HepG2 (cell line): Measurements from ENCODE around the gene MND1. TPM values are rescaled to one million over a fixed set of nuclear protein-coding genes. Genes with fewer than 3 reads are reported as not detected.

ENCODE experiments used
- ZNF33A ChIP-seq: sonication (generic); formaldehyde crosslinking; IDR thresholded peaks from 2 replicates; pipeline ENCODE4 v1.5.1; 2020; ENCODE audit warnings: missing genetic modification reagents, mild to moderate bottlenecking, moderate library complexity, borderline replicate concordance
- ZNF670 ChIP-seq: sonication (generic); formaldehyde crosslinking; IDR thresholded peaks from 2 replicates; pipeline ENCODE4 v1.8.0; 2022; ENCODE audit warnings: mild to moderate bottlenecking, missing genetic modification reagents, borderline replicate concordance
- polyA plus RNA-seq, 8 experiments: library from polyadenylated mRNA; depleted of rRNA in 3 of 8; stranded (reverse) in 7 of 8; unstranded in 1 of 8; fragments of >200 nt; fragmentation: Illumina TruSeq in 4 of 8; extraction: Trizol in 4 of 8; gene quantifications; 2 replicates each; pipeline versions ENCODE4 v1.2.1 to v1.2.3, GENCODE V29; 2011 to 2016; ENCODE audit warnings: low read depth in 4 of 8, missing spikeins in 1 of 8, mixed read lengths in 1 of 8; ENCODE audit not compliant: insufficient read depth in 1 of 8
- total RNA-seq, 5 experiments: library from RNA; depleted of rRNA; stranded (reverse); fragments of >200 nt; fragmentation: Illumina TruSeq; extraction: Trizol; gene quantifications; 2 replicates each; pipeline ENCODE4 v1.2.3, GENCODE V29; 2016; ENCODE audit warnings: low read depth in 1 of 5
- TF ChIP-seq, protein P1 (sequence below): sonication (generic); formaldehyde crosslinking; IDR thresholded peaks from 2 replicates; pipeline ENCODE4 v1.5.1; 2020; ENCODE audit warnings: missing genetic modification reagents, mild to moderate bottlenecking, borderline replicate concordance
- TF ChIP-seq, protein P2 (sequence below): sonication (generic); formaldehyde crosslinking; IDR thresholded peaks from 2 replicates; pipeline ENCODE4; 2020; ENCODE audit warnings: missing genetic modification reagents, mild to moderate bottlenecking, borderline replicate concordance

MND1 gene
- total and polyA plus RNA-seq, 2 of the 13 experiments (the other 11 are each of a cell fraction or from before 2014, with no cell fraction given): 4.8 to 30.7 TPM

DNA sequence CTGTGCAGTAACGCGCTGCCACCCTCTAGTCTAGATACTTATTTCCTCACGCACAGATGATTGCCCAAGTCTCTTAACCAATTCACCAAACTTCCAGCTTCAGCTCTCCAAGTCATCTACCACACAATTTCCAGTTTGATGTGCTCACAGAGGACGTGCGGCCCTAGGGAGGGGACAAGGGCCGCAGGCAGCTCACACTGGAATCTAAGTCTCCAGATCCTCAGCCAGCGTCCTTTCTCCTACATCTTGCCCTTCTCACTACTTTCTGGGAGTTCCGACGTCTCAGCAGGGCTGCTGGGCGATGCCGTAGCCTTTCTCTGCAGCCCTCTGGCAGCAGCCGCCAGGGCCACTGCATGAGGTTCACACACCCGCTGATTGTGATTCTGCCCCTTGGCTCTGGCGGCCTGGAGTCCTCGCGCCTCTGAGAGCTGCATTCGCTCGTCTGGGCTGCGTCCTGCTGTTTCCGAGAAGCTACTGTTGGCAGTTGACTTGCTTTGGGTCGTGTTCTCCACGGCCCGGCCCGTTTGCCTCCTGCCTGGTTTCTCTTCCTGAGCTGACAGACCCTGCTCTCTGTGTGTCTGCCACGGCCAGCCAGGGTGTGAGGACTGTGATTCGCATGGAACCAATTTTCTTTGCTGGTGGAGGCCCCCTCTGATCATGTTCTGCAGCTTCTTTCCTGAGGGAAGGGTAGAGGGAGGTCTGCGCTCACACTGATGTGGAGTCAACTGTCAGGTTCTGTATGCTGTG is 107.6 kb downstream of the MND1 start (continued):
- TF ChIP-seq, protein P1, sequence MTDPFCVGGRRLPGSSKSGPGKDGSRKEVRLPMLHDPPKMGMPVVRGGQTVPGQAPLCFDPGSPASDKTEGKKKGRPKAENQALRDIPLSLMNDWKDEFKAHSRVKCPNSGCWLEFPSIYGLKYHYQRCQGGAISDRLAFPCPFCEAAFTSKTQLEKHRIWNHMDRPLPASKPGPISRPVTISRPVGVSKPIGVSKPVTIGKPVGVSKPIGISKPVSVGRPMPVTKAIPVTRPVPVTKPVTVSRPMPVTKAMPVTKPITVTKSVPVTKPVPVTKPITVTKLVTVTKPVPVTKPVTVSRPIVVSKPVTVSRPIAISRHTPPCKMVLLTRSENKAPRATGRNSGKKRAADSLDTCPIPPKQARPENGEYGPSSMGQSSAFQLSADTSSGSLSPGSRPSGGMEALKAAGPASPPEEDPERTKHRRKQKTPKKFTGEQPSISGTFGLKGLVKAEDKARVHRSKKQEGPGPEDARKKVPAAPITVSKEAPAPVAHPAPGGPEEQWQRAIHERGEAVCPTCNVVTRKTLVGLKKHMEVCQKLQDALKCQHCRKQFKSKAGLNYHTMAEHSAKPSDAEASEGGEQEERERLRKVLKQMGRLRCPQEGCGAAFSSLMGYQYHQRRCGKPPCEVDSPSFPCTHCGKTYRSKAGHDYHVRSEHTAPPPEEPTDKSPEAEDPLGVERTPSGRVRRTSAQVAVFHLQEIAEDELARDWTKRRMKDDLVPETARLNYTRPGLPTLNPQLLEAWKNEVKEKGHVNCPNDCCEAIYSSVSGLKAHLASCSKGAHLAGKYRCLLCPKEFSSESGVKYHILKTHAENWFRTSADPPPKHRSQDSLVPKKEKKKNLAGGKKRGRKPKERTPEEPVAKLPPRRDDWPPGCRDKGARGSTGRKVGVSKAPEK (CRISPR knock-in tag): peak; percentile 40; the same call in 1 of the 2 replicates
- TF ChIP-seq, protein P2, sequence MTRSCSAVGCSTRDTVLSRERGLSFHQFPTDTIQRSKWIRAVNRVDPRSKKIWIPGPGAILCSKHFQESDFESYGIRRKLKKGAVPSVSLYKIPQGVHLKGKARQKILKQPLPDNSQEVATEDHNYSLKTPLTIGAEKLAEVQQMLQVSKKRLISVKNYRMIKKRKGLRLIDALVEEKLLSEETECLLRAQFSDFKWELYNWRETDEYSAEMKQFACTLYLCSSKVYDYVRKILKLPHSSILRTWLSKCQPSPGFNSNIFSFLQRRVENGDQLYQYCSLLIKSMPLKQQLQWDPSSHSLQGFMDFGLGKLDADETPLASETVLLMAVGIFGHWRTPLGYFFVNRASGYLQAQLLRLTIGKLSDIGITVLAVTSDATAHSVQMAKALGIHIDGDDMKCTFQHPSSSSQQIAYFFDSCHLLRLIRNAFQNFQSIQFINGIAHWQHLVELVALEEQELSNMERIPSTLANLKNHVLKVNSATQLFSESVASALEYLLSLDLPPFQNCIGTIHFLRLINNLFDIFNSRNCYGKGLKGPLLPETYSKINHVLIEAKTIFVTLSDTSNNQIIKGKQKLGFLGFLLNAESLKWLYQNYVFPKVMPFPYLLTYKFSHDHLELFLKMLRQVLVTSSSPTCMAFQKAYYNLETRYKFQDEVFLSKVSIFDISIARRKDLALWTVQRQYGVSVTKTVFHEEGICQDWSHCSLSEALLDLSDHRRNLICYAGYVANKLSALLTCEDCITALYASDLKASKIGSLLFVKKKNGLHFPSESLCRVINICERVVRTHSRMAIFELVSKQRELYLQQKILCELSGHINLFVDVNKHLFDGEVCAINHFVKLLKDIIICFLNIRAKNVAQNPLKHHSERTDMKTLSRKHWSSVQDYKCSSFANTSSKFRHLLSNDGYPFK (CRISPR knock-in tag): peak; percentile 27; the same call in 1 of the 2 replicates
- 0 out of 2 replicates have a peak, but pooled peaks have one; percentile 50 for TF ChIP-seq ZNF670 (CRISPR knock-in tag)
- no peak for TF ChIP-seq ZNF33A (CRISPR knock-in tag)
